NCI-H460 (cell line): ENCODE measurements around the gene ICA1L. TPM values are rescaled to one million over a fixed set of nuclear protein-coding genes. Genes with fewer than 3 reads are reported as not detected.

Experiments
- DNase-seq: peaks from one replicate; pipeline ENCODE4 v3.0.0-alpha.2; 2016; ENCODE audit warnings: low read depth; ENCODE audit errors: extremely low read depth
- total RNA-seq: library from RNA; depleted of rRNA; stranded (reverse); fragments of >200 nt; shearing (Covaris generic); gene quantifications from 2 replicates; pipeline ENCODE4 v1.2.3, GENCODE V29; 2014; rRNA removed

Gene ICA1L
- total RNA-seq, 1 experiment from 2014 or later = 5.6 TPM

DNA sequence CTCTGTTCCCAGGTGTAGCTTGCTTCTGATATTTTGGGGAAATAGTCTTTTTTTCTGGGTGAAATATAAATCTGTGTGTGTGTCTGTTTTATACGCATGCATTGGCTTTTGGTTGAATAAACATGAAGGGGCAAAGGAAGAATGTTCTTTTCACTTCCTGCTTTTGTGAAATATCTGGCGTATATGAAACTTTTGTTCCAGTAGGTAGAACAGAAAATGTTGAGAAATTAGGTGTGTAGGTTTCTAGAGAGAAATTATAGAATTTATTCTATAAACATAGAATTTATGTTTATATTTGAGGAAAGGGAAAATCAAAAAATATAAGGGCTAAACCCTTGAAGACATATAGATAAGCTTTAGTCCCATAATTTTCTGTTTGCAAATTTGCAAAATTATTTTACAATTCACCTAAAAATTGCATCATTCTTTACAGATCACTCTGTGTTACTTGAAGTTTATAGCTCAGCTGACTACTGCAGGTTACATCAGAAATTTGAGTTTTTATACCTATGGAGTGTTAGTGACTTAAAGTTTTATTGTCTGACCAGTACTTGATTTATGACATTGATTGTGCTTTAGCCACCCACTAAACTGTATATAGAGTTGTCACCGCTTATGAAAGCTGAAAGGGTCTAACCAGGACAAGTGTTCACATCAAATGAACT, 120.7 kb downstream of the ICA1L start:
- no peak for DNase-seq

DNA sequence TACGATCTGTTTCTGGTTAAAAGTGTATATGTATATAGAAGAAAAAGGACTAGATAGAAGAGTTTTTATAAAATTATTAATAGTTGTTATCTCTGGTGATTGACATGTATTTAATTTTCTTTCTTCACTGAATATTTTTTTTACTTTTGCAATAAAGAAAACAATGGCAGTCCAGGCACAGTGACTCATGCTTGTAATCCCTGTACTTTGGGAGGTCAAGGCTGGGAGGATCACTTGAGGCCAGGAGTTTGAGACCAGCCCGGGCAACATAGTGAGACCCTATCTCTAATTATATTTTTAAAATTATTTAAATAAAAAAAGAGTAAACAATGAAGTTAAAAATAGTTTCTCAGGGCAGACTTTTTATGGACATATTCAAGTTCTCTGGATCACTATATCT, 122.1 kb downstream of the ICA1L start:
- DNase-seq = no peak

DNA sequence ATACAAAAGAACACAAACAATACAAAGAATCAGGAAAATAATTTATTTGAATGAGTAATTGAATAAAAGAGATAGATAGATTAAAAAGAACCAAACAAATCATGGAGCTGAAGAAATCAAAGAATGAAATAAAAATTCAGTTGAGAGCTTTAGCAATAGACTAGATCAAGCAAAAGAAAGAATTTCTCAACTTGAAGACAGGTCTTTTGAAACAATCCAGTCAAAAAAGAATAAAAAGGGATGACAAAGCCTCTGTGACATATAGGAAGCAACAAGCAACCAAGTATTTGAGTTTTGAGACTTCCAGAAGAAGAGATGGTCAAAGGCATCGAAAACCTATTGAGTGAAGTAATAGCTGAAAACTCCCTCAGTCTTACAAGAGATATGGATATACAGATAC, 128.0 kb downstream of the ICA1L start:
- DNase-seq = no peak

DNA sequence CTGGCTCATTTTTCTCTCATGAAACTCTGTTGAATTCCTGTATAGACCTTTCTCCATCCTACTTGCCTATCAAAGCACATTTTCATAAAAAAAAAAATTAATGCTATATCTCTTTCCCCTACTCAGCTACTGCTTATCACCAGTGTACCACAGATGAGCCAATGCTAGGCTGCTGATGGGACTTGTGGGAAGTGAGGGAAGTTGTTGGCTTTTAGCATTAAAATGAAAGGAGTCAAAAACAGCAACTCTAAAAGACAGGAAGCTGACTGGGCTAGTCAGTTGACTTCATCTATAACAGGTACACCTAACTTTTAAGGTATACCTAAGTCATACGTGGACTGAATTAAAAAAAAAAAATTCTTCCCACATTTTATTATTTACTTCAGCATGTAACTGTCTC, 134.7 kb downstream of the ICA1L start:
- DNase-seq = no peak

DNA sequence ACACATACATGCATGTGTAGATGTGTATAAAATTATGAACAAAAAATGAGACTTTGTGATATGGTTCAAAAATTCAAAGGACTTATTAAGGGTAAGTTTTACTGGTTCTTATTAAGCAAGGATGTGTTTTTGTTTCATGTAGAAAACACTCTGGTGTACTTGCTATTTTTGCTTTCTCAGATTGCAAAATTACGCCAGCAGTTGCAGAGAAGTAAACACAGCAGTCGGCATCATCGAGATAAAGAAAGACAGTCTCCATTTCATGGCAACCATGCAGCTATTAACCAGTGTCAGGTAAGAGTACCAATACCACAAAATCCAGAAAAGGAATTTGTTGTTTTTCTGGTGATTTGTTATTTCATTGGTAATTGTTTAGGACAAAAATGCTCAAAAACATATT, 145.5 kb downstream of the ICA1L start:
- DNase-seq = no peak

DNA sequence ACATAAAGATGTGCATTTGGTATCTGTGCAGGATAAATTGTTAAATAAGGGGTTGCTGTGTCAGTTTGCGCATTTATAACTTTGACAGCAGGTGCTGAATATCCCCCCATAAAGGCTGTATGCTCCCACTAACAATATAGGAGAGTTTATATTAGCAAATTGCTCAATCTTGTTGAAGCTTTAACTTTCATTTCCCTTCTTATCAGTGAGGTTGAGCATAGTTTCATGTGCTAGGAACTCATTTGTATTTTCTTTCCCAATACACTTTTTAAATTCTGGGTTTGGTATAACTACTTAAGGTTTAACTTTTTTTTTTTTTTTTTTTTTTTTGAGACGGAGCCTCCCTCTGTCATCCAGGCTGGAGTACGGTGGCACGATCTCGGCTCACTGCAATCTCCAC, 147.8 kb downstream of the ICA1L start:
- DNase-seq = no peak

Other genes starting within 250 kb of the ICA1L start
- 2.4 and 2.9 TPM in 2 replicates for gene FAM117B, start 236.8 kb downstream of the ICA1L start, total RNA-seq
- gene WDR12, start 39.9 kb upstream of the ICA1L start, total RNA-seq = 161 and 177 TPM in 2 replicates
- 2.2 and 5.2 TPM in 2 replicates for gene CARF, start 40.5 kb upstream of the ICA1L start, total RNA-seq
- gene NBEAL1, start 143.1 kb upstream of the ICA1L start, total RNA-seq = 16.2 and 23.3 TPM in 2 replicates